PC-3 (cell line): ENCODE data around the gene TIMM8B. TPM values are rescaled to one million over a fixed set of nuclear protein-coding genes. Genes with fewer than 3 reads are reported as not detected.

Source experiments
- ATAC-seq: fragments of 200-7000 bp; cut with Tn5 transposase; 2 replicates; pipeline ENCODE4 v1.9.1; 2020; ENCODE audit warnings: mild to moderate bottlenecking, moderate library complexity
- BruUV-seq: library from RNA; stranded (reverse); fragments of 400-500 nt; replicated peaks from 2 replicates; lab custom pipeline; 2021; lab: Mats Ljungman, UMichigan
- CTCF ChIA-PET: fragments of 300-600 bp; sonication (Branson Sonifier 250); formaldehyde crosslinking; loops from one replicate; lab custom pipeline; 2022; ENCODE audit warnings: antibody characterized with exemption; lab: Charles Lee
- POLR2A ChIA-PET: fragments of 300-600 bp; sonication (Branson Sonifier 250); formaldehyde crosslinking; loops from one replicate; lab custom pipeline; 2022; ENCODE audit warnings: antibody characterized with exemption; ENCODE audit not compliant: unreplicated experiment; lab: Charles Lee
- DNase-seq: peaks from one replicate; pipeline ENCODE4 v3.0.0-alpha.2; 2015
- H2AFZ ChIP-seq: fragments of 300-600 bp; sonication (generic); 2 replicates; pipeline ENCODE4 v1.6.0; 2016; ENCODE audit warnings: antibody characterized with exemption, low read length
- H3F3A ChIP-seq: fragments of 300-600 bp; sonication (generic); one replicate; pipeline ENCODE4 v1.6.0; 2017; ENCODE audit warnings: antibody characterized with exemption, low read length, control low read depth, mild to moderate bottlenecking; ENCODE audit not compliant: unreplicated experiment
- H3K27ac ChIP-seq: fragments of 300-600 bp; sonication (generic); 2 replicates; pipeline ENCODE4 v1.5.1; 2016; ENCODE audit warnings: mild to moderate bottlenecking, low read length
- H3K27me3 ChIP-seq: fragments of 300-600 bp; sonication (generic); 2 replicates; pipeline ENCODE4 v1.6.1; 2016; ENCODE audit warnings: low read length, mixed read lengths
- H3K36me3 ChIP-seq: fragments of 300-600 bp; sonication (generic); 2 replicates; pipeline ENCODE4 v1.6.1; 2016; ENCODE audit warnings: low read depth, mixed run types, low read length, mixed read lengths
- H3K4me1 ChIP-seq: fragments of 300-600 bp; sonication (generic); 2 replicates; pipeline ENCODE4 v1.5.1; 2016; ENCODE audit warnings: low read length; ENCODE audit not compliant: insufficient read depth
- H3K4me2 ChIP-seq: fragments of 300-600 bp; sonication (generic); 2 replicates; pipeline ENCODE4 v1.6.0; 2016; ENCODE audit warnings: low read length
- H3K4me3 ChIP-seq: fragments of 300-600 bp; sonication (generic); 2 replicates; pipeline ENCODE4 v1.5.1; 2016; ENCODE audit warnings: mild to moderate bottlenecking, low read length, mixed read lengths
- H3K79me2 ChIP-seq: fragments of 300-600 bp; sonication (generic); 2 replicates; pipeline ENCODE4 v1.6.1; 2017; ENCODE audit warnings: low read length, mixed read lengths
- H3K9ac ChIP-seq: fragments of 300-600 bp; sonication (generic); 2 replicates; pipeline ENCODE4 v1.6.0; 2016; ENCODE audit warnings: mild to moderate bottlenecking, low read length
- H3K9me2 ChIP-seq: fragments of 300-600 bp; sonication (generic); replicated peaks from 2 replicates; pipeline ENCODE4 v1.6.1; 2016; ENCODE audit warnings: mixed run types, low read length, mixed read lengths
- H3K9me3 ChIP-seq: fragments of 300-600 bp; sonication (generic); 2 replicates; pipeline ENCODE4 v1.6.1; 2016; ENCODE audit warnings: low read length, mixed read lengths
- H4K20me1 ChIP-seq: fragments of 300-600 bp; sonication (generic); 2 replicates; pipeline ENCODE4 v1.6.1; 2016; ENCODE audit warnings: low read length, mixed read lengths
- EZH2 ChIP-seq: fragments of 300-600 bp; sonication (generic); IDR thresholded peaks from one replicate; pipeline ENCODE4 v1.6.1; 2017; ENCODE audit warnings: antibody characterized with exemption, mild to moderate bottlenecking, low read length; ENCODE audit not compliant: unreplicated experiment
- EZH2phosphoT487 ChIP-seq: fragments of 300-600 bp; sonication (generic); IDR thresholded peaks from 2 replicates; pipeline ENCODE4 v1.6.1; 2018; ENCODE audit warnings: mild to moderate bottlenecking, antibody characterized with exemption, low read length, borderline replicate concordance
- intact Hi-C: fragments of 100-400 bp; cut with micrococcal nuclease; formaldehyde crosslinking; loops from 2 replicates; pipeline ENCODE4 v1.9.0; 2023
- total RNA-seq: library from RNA; depleted of rRNA; stranded (reverse); fragments of >200 nt; gene quantifications from 2 replicates; pipeline ENCODE4 v1.2.3, GENCODE V29; 2014
- TF ChIP-seq, protein P1 (sequence below): fragments of 300-600 bp; sonication (generic); conservative IDR thresholded peaks from 2 replicates; pipeline ENCODE4 v1.5.1; 2017; ENCODE audit warnings: antibody characterized with exemption, low read depth, mild to moderate bottlenecking, low read length

The TIMM8B gene
- total RNA-seq, 1 experiment from 2014 or later, result 238 TPM

DNA sequence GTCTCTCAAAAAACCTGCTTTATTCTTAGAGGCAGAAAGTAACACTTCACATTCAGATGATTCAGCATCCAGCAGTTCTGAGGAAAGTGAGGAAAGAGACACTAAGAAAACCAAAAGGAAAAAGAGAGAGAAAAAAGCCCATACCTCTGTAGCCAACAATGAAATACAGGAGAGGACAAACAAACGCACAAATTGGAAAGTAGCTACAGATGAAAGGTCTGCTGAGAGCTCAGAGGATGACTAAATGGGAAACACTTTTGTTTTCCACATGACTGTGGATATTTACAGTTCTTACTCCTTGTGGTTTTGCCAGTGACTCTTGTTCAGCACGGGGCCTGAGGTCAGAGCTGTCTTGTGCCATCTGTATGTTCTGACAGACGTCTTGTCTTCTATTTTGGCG lies 3.8 kb downstream of the TIMM8B start:
- Histone ChIP-seq H3K27me3 (no peaks in the 10 kb centered on the region), H3K4me3 (no peak overlapping the region), H3K27ac (peak overlapping the region; percentile 63), H4K20me1 (no peaks in the 10 kb centered on the region), H3F3A (peaks cover 5% of the 10 kb centered on the region), H3K36me3 (peaks cover 52% of the 10 kb centered on the region), H2AFZ (no peak overlapping the region), H3K4me1 (peaks cover 24% of the 10 kb centered on the region), H3K9ac (peak overlapping the region; percentile 19; the same call in 1 of the 2 replicates), H3K79me2 (peaks cover 45% of the 10 kb centered on the region), H3K4me2 (peak overlapping the region; percentile 17; the same call in 1 of the 2 replicates), H3K9me3 (no peaks in the 10 kb centered on the region), H3K9me2 (no peaks in the 10 kb centered on the region)
- ChIA-PET POLR2A (interaction anchor here (0.5 to 0.6 kb wide), 4 partner anchors 43 to 585 kb away, joined by 3 to 10 read pairs (median 4); no protein-coding TSS in a partner anchor), CTCF (interaction anchor here (0.6 to 0.7 kb wide), 2 partner anchors 74 to 93 kb away, joined by 4 read pairs; partner anchors contain the start of gene BCO2)
- intact Hi-C loops, result loop anchor here (10.0 kb wide), 1 partner anchor 202 kb away; no protein-coding TSS in a partner anchor
- TF ChIP-seq EZH2, result no peak
- TF ChIP-seq EZH2phosphoT487, result no peak
- TF ChIP-seq, protein P1, sequence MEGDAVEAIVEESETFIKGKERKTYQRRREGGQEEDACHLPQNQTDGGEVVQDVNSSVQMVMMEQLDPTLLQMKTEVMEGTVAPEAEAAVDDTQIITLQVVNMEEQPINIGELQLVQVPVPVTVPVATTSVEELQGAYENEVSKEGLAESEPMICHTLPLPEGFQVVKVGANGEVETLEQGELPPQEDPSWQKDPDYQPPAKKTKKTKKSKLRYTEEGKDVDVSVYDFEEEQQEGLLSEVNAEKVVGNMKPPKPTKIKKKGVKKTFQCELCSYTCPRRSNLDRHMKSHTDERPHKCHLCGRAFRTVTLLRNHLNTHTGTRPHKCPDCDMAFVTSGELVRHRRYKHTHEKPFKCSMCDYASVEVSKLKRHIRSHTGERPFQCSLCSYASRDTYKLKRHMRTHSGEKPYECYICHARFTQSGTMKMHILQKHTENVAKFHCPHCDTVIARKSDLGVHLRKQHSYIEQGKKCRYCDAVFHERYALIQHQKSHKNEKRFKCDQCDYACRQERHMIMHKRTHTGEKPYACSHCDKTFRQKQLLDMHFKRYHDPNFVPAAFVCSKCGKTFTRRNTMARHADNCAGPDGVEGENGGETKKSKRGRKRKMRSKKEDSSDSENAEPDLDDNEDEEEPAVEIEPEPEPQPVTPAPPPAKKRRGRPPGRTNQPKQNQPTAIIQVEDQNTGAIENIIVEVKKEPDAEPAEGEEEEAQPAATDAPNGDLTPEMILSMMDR, result no peak
- BruUV-seq, result no TSS peak
- peak; percentile 64 for DNase-seq
- peak; percentile 60 for ATAC-seq

DNA sequence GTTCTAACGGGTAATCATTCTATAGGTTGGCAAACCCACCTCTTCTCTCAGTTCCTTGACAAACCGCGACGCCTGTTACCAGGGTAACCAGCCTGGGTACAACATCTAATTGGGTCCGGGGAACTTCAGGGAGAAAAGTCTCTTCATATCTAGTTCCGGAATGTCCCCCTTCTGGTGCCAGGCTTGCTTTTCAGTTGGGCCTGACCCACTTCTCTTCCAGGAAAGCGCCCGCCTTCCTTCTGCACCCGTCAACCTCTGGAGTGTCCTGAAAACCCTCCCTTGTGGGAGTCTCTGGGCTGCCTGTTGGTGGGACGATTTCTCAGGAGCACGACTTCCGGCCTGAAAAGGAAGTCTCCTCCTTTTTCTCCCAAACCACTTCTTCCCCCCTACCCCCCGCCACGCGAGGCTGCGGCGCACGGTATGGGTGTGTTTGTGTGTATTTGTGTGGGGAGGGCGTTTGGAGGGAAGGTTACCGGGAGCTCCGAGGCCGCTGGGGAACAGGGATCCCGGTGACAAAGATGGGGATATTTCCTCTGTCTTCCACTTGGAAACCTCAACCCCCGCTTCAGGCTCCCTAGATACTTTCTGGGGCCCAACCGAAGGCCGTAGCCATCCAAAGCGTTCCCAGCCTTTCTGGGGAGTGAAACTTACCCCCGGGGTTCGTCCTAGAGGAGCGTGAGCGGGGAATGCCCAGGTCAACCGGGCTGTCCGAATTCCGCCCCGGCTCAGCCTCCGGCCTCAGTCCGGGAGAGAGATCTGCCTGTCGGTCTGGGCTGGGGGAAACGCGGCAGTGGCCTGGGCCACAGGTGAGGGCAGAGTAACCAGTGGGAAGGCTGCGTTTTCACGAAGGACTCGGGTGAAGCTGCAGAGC lies 12.4 kb downstream of the TIMM8B start, which contains the start of the genes NKAPD1 and PIH1D2:
TSS of gene NKAPD1 (plus strand) at position 359 of the 871 bp plus-strand sequence. CDS start 1,276 bp downstream, outside the sequence.
TSS of gene PIH1D2 (minus strand) at position 77 of the 871 bp plus-strand sequence. CDS start 843 bp downstream, outside the sequence.
- ATAC-seq, result peak; percentile 90
- H3K9me3 ChIP-seq, result no peaks in the 10 kb centered on the region
- H3K4me2 ChIP-seq, result peak within 1 kb of the TSS; percentile 85
- H3K27ac ChIP-seq, result peak within 1 kb of the TSS; percentile 89
- no peaks in the 10 kb centered on the region for H3F3A ChIP-seq
- no peaks in the 10 kb centered on the region for H4K20me1 ChIP-seq
- TF ChIP-seq, protein P1, result no peak
- no peak for TF ChIP-seq EZH2phosphoT487
- no peak for TF ChIP-seq EZH2
- peak within 1 kb of the TSS; percentile 96 for H3K9ac ChIP-seq
- H3K4me1 ChIP-seq, result peaks cover 16% of the 10 kb centered on the region
- TSS peak; percentile 73 for BruUV-seq
- H3K27me3 ChIP-seq, result no peaks in the 10 kb centered on the region
- ChIA-PET CTCF (no interaction called here), POLR2A (no interaction called here)
- H3K36me3 ChIP-seq, result peaks cover 26% of the 10 kb centered on the region
- H2AFZ ChIP-seq, result peak within 1 kb of the TSS; percentile 94
- peaks cover 31% of the 10 kb centered on the region for H3K79me2 ChIP-seq
- no peaks in the 10 kb centered on the region for H3K9me2 ChIP-seq
- intact Hi-C loops, result loop anchor here (1.0 to 5.0 kb wide), 2 partner anchors 12 to 197 kb away; partner anchors contain the start of genes CFAP68, FDXACB1, SDHD and TIMM8B
- H3K4me3 ChIP-seq, result peak within 1 kb of the TSS; percentile 93
- DNase-seq, result peak; percentile 92
